ENCODE results near the gene LAMC1. TPM values are rescaled to one million over a fixed set of nuclear protein-coding genes. Genes with fewer than 3 reads are reported as not detected.
A peak's percentile ranks its signal among the peaks of the same experiment; 100 is the strongest.

Gene LAMC1
- total RNA-seq, 1 donor: 564 TPM

GRCh38 chr1:183081402-183082120 is 58.3 kb downstream of the LAMC1 start:
- TF ChIP-seq CTCF (IDR thresholded peaks at IDR 0.05; ENCODE audit: insufficient read depth, low read length): no peak
- no peak for DNase-seq (ENCODE audit: low read depth)
- no peak overlapping the region for H3K4me3 ChIP-seq (ENCODE audit: low read depth, low read length)

- no peak for DNase-seq (ENCODE audit: low read depth)
- H3K4me3 ChIP-seq (ENCODE audit: low read depth, low read length): no peak overlapping the region
- TF ChIP-seq CTCF (IDR thresholded peaks at IDR 0.05; ENCODE audit: insufficient read depth, low read length): no peak
These were observed 59.4 kb downstream of the LAMC1 start for GRCh38 chr1:183082650-183083049.

DNA sequence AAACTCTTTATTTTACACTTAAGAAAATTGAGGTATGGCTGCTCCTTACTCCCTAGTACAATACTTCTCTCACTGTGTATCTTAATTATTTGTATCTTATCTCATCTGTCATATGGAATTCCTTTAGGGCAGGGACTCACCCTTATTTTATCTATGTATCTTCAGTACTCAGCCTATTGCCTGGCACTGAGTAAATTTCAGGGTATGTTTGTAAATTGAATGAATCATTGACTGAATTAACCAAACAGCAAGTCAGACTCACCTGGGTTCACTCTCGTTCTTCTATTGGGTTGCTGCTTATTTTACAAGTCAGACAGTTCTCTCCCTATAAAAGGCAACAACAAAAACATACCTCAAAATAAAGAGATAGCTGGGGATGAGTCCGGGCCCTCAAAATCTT is 63.8 kb downstream of the LAMC1 start:
- no peak overlapping the region for H3K4me3 ChIP-seq (ENCODE audit: low read depth, low read length)
- DNase-seq (ENCODE audit: low read depth): no peak
- no peak for TF ChIP-seq CTCF (IDR thresholded peaks at IDR 0.05; ENCODE audit: insufficient read depth, low read length)

- no peak overlapping the region for H3K4me3 ChIP-seq (ENCODE audit: low read depth, low read length)
- no peak for DNase-seq (ENCODE audit: low read depth)
- TF ChIP-seq CTCF (IDR thresholded peaks at IDR 0.05; ENCODE audit: insufficient read depth, low read length): no peak
These were observed 65.9 kb downstream of the LAMC1 start for GRCh38 chr1:183089025-183089639.

DNA sequence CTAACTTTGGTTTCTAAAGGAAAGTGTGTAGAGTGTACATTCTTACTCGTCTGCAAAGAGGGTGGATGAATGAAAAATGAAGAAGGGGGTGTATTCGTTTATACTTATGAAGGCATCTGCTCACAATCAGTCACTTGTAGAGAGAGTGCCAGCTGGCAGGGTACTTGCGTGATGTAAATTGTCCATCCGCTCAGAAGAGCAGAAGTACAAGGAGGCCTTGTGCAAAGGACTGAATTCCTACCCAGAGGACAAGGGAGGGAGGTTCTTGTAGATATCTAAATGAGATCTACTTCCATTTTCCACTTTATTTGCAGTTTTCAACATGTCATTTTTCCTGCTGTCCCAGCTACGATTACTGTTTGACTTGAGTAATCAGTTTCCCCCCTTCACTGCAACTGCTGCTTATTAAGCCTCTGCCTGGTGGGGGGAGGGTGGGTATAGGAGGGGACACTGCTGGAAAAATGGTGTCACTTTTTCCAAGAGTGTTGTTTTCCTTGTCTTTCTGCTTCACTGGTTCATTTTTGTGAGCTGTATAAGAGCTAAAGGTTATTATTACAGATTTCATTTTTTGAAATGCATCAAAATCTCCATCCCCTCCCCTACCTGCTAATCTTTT is 67.3 kb downstream of the LAMC1 start:
- DNase-seq (ENCODE audit: low read depth): peak; percentile 89

GRCh38 chr1:183091181-183091580 is 68.0 kb downstream of the LAMC1 start:
- no peak for DNase-seq (ENCODE audit: low read depth)
- no peak overlapping the region for H3K4me3 ChIP-seq (ENCODE audit: low read depth, low read length)
- TF ChIP-seq CTCF (IDR thresholded peaks at IDR 0.05; ENCODE audit: insufficient read depth, low read length): no peak

More for the DNA sequence above, 67.3 kb downstream of the LAMC1 start:
- no peak overlapping the region for H3K4me3 ChIP-seq (ENCODE audit: low read depth, low read length)
- no peak for TF ChIP-seq CTCF (IDR thresholded peaks at IDR 0.05; ENCODE audit: insufficient read depth, low read length)
